Measurements from ENCODE around the gene INTS6L. TPM values are rescaled to one million over a fixed set of nuclear protein-coding genes. Genes with fewer than 3 reads are reported as not detected.

The INTS6L gene
- total RNA-seq, 8 experiments from 2014 or later = 8.5 to 17.4 (median 12.1) TPM

Other genes starting within 250 kb of the INTS6L start
- not detected for gene ETDC, start 211.2 kb upstream of the INTS6L start, total RNA-seq
- 10 to 100 TPM in 1 of 8 experiments, 1 to 10 TPM in 7; 4.5 to 11.7 (median 7.9) TPM for gene ZNF75D, start 176.6 kb upstream of the INTS6L start, total RNA-seq
- gene ZNF449, start 175.9 kb upstream of the INTS6L start, total RNA-seq = 10 to 100 TPM in 4 of 8 experiments, 1 to 10 TPM in 4; 5.6 to 16.5 (median 9.3) TPM
- 10 to 100 TPM in 2 of 8 experiments, 1 to 10 TPM in 3, under 1 TPM in 3; 0.10 to 17.9 (median 5.4) TPM for gene SMIM10L2A, start 98.7 kb upstream of the INTS6L start, total RNA-seq
- not detected for gene CT45A1, start 193.0 kb downstream of the INTS6L start, total RNA-seq
- gene CT45A3, start 247.5 kb downstream of the INTS6L start, total RNA-seq = not detected

Measured in motor neuron (in vitro differentiated cells).